ENCODE results near the gene HSPA9.

GRCh38 chr5:138606378-138607064, 31.3 kb upstream of the HSPA9 start:
- TF ChIP-seq, protein P1, sequence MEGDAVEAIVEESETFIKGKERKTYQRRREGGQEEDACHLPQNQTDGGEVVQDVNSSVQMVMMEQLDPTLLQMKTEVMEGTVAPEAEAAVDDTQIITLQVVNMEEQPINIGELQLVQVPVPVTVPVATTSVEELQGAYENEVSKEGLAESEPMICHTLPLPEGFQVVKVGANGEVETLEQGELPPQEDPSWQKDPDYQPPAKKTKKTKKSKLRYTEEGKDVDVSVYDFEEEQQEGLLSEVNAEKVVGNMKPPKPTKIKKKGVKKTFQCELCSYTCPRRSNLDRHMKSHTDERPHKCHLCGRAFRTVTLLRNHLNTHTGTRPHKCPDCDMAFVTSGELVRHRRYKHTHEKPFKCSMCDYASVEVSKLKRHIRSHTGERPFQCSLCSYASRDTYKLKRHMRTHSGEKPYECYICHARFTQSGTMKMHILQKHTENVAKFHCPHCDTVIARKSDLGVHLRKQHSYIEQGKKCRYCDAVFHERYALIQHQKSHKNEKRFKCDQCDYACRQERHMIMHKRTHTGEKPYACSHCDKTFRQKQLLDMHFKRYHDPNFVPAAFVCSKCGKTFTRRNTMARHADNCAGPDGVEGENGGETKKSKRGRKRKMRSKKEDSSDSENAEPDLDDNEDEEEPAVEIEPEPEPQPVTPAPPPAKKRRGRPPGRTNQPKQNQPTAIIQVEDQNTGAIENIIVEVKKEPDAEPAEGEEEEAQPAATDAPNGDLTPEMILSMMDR (IDR thresholded peaks at IDR 0.05; ENCODE audit: insufficient read depth, low read length) = no peak
- TF ChIP-seq POLR2AphosphoS5 (IDR thresholded peaks at IDR 0.05; ENCODE audit: low read depth) = no peak
- TF ChIP-seq GABPA (IDR thresholded peaks at IDR 0.05; ENCODE audit: low read depth) = no peak

Data from HL-60 (cell line).